OCI-LY3 (cell line): Measurements from ENCODE around the gene PRDX3.
"Not testable (repeated sequence)": the region's sequence is repeated elsewhere in the genome, so short reads cannot be mapped to it uniquely, and the experiment has no call there.

Experiments
- H2AFZ ChIP-seq: fragments of 200-600, 300-600 bp; shearing (Covaris generic); 2 replicates; pipeline ENCODE4 v1.6.0; 2014; ENCODE audit warnings: antibody characterized with exemption, low read depth, low read length
- H3K27ac ChIP-seq: fragments of 200-600, 300-600 bp; sonication (generic); 2 replicates; pipeline ENCODE4 v1.5.1; 2014; ENCODE audit warnings: mild to moderate bottlenecking, low read length, moderate library complexity, mixed read lengths
- H3K27me3 ChIP-seq: fragments of 200-600, 300-600 bp; sonication (generic); 2 replicates; pipeline ENCODE4 v1.6.1; 2014; ENCODE audit warnings: low read depth, low read length, mixed read lengths
- H3K36me3 ChIP-seq: fragments of 200-600, 300-600 bp; sonication (generic); replicated peaks from 2 replicates; pipeline ENCODE3; 2014; ENCODE audit warnings: low read depth, low read length, mixed read lengths
- H3K4me1 ChIP-seq: fragments of 300-600, 200-600 bp; sonication (generic); 2 replicates; pipeline ENCODE4 v1.6.1; 2014; ENCODE audit warnings: low read length, mixed read lengths
- H3K4me2 ChIP-seq: fragments of 200-600, 300-600 bp; sonication (generic); 2 replicates; pipeline ENCODE4 v1.6.1; 2014; ENCODE audit warnings: low read length, mixed read lengths
- H3K4me3 ChIP-seq: fragments of 300-600, 200-600 bp; sonication (generic); 2 replicates; pipeline ENCODE4 v1.5.1; 2014; ENCODE audit warnings: antibody characterized with exemption, mild to moderate bottlenecking, low read length, moderate library complexity
- H3K79me2 ChIP-seq: fragments of 300-600, 200-600 bp; shearing (Covaris generic); 2 replicates; pipeline ENCODE4 v1.6.1; 2014; ENCODE audit warnings: mild to moderate bottlenecking, low read length, mixed read lengths
- H3K9ac ChIP-seq: fragments of 300-600, 200-600 bp; shearing (Covaris generic); 2 replicates; pipeline ENCODE4 v1.6.0; 2014; ENCODE audit warnings: mild to moderate bottlenecking, low read length, moderate library complexity
- H3K9me3 ChIP-seq: fragments of 200-600, 300-600 bp; shearing (Covaris generic); 2 replicates; pipeline ENCODE4 v1.6.1; 2014; ENCODE audit warnings: low read length, mixed read lengths; ENCODE audit not compliant: insufficient read depth
- H4K20me1 ChIP-seq: fragments of 200-600, 300-600 bp; sonication (generic); 2 replicates; pipeline ENCODE4 v1.6.1; 2016; ENCODE audit warnings: low read length, mixed read lengths; ENCODE audit not compliant: insufficient read depth
- CTCF ChIP-seq: fragments of 200-600, 300-600 bp; sonication (generic); IDR thresholded peaks from 2 replicates; pipeline ENCODE4 v1.5.1; 2014; ENCODE audit warnings: antibody characterized with exemption, low read length, low read depth
- EZH2phosphoT487 ChIP-seq: fragments of 200-600 bp; shearing (Covaris generic); IDR thresholded peaks from 2 replicates; pipeline ENCODE4 v1.6.1; 2018; ENCODE audit warnings: antibody characterized with exemption, mixed run types, low read depth

PRDX3 gene

GRCh38 chr10:119161680-119162451 lies 16.7 kb downstream of the PRDX3 start:
- no peak overlapping the region for H3K4me3 ChIP-seq
- H3K9ac ChIP-seq = no peak overlapping the region
- TF ChIP-seq EZH2phosphoT487 (no peak), CTCF (no peak)
- H3K9me3 ChIP-seq = no peaks in the 10 kb centered on the region
- peaks cover 13% of the 10 kb centered on the region for H3K79me2 ChIP-seq
- H3K4me1 ChIP-seq = peaks cover 12% of the 10 kb centered on the region
- no peaks in the 10 kb centered on the region for H4K20me1 ChIP-seq
- no peak overlapping the region for H3K27ac ChIP-seq
- H3K36me3 ChIP-seq = peaks cover 5% of the 10 kb centered on the region
- H3K27me3 ChIP-seq = no peaks in the 10 kb centered on the region
- H2AFZ ChIP-seq = no peak overlapping the region
- no peak overlapping the region for H3K4me2 ChIP-seq

GRCh38 chr10:119159332-119159731 lies 19.3 kb downstream of the PRDX3 start:
- no peak overlapping the region for H3K4me2 ChIP-seq
- no peak overlapping the region for H3K9ac ChIP-seq
- H3K27ac ChIP-seq = no peak overlapping the region
- no peaks in the 10 kb centered on the region for H4K20me1 ChIP-seq
- no peak overlapping the region for H3K4me3 ChIP-seq
- no peaks in the 10 kb centered on the region for H3K9me3 ChIP-seq
- peaks cover 2% of the 10 kb centered on the region for H3K4me1 ChIP-seq
- H3K27me3 ChIP-seq = no peaks in the 10 kb centered on the region
- peaks cover 2% of the 10 kb centered on the region for H3K79me2 ChIP-seq
- peaks cover 19% of the 10 kb centered on the region for H3K36me3 ChIP-seq
- TF ChIP-seq CTCF = no peak
- no peak overlapping the region for H2AFZ ChIP-seq

- H3K27me3 ChIP-seq = no peaks in the 10 kb centered on the region
These were observed 25.0 kb downstream of the PRDX3 start for GRCh38 chr10:119153661-119154060.

GRCh38 chr10:119153041-119153440 lies 25.6 kb downstream of the PRDX3 start:
- Histone ChIP-seq H3K79me2 (no peaks in the 10 kb centered on the region), H3K27me3 (no peaks in the 10 kb centered on the region), H2AFZ (no peak overlapping the region), H3K9ac (no peak overlapping the region), H3K4me3 (no peak overlapping the region), H3K4me2 (no peak overlapping the region), H4K20me1 (no peaks in the 10 kb centered on the region), H3K4me1 (no peaks in the 10 kb centered on the region), H3K9me3 (no peaks in the 10 kb centered on the region), H3K36me3 (peaks cover 26% of the 10 kb centered on the region), H3K27ac (no peak overlapping the region)
- TF ChIP-seq EZH2phosphoT487 = no peak
- no peak for TF ChIP-seq CTCF

More at GRCh38 chr10:119153661-119154060, 25.0 kb downstream of the PRDX3 start:
- Histone ChIP-seq H3K27ac (no peak overlapping the region), H3K4me2 (no peak overlapping the region), H3K79me2 (no peaks in the 10 kb centered on the region), H3K9me3 (no peaks in the 10 kb centered on the region), H3K4me3 (no peak overlapping the region), H3K36me3 (peaks cover 26% of the 10 kb centered on the region), H2AFZ (no peak overlapping the region), H3K9ac (no peak overlapping the region), H4K20me1 (no peaks in the 10 kb centered on the region), H3K4me1 (no peaks in the 10 kb centered on the region)
- TF ChIP-seq CTCF (no peak), EZH2phosphoT487 (no peak)

- H4K20me1 ChIP-seq, H3K4me1 ChIP-seq, H3K4me2 ChIP-seq, H3K27ac ChIP-seq, H3K4me3 ChIP-seq, H3K9ac ChIP-seq, H3K79me2 ChIP-seq, H3K9me3 ChIP-seq, H3K27me3 ChIP-seq, H2AFZ ChIP-seq: not testable (repeated sequence)
- peaks cover 22% of the 10 kb centered on the region for H3K36me3 ChIP-seq
These were observed 27.0 kb downstream of the PRDX3 start for GRCh38 chr10:119151601-119152000.
